HepG2 (cell line): ENCODE data around the gene FRMPD3. TPM values are rescaled to one million over a fixed set of nuclear protein-coding genes. Genes with fewer than 3 reads are reported as not detected.

Source experiments
- HMGA1 ChIP-seq: sonication (generic); formaldehyde crosslinking; conservative IDR thresholded peaks from 2 replicates; pipeline ENCODE4 v1.4.0; 2020; ENCODE audit warnings: missing genetic modification reagents
- MAZ ChIP-seq, 2 experiments: sonication (generic) in 1 of 2; formaldehyde crosslinking in 1 of 2; IDR thresholded peaks; 2 replicates each; pipeline versions ENCODE4 v1.5.0 to v1.6.1; 2012 to 2020; ENCODE audit warnings: low read depth in 2 of 2, mild to moderate bottlenecking in 2 of 2, borderline replicate concordance in 1 of 2, improper control_type of control experiment in 1 of 2, low read length in 1 of 2, missing genetic modification reagents in 1 of 2, moderate library complexity in 1 of 2
- MIER2 ChIP-seq: IDR thresholded peaks from 2 replicates; pipeline ENCODE4 v1.6.1; 2016; ENCODE audit warnings: missing biosample characterization, missing genetic modification reagents
- RBAK ChIP-seq: sonication (generic); formaldehyde crosslinking; IDR thresholded peaks from 2 replicates; pipeline ENCODE4 v1.5.1; 2020; ENCODE audit warnings: mild to moderate bottlenecking, missing genetic modification reagents
- SMAD3 ChIP-seq: sonication (generic); formaldehyde crosslinking; IDR thresholded peaks from 2 replicates; pipeline ENCODE4 v1.4.0; 2020; ENCODE audit warnings: missing genetic modification reagents
- SP4 ChIP-seq: sonication (generic); formaldehyde crosslinking; IDR thresholded peaks from 2 replicates; pipeline ENCODE4 v1.8.1; 2023; ENCODE audit warnings: mild to moderate bottlenecking, missing genetic modification reagents
- STAT5B ChIP-seq: sonication (generic); formaldehyde crosslinking; IDR thresholded peaks from 2 replicates; pipeline ENCODE4 v1.4.0; 2020; ENCODE audit warnings: missing genetic modification reagents
- ZC3H13 ChIP-seq: sonication (generic); formaldehyde crosslinking; IDR thresholded peaks from 2 replicates; pipeline ENCODE4 v1.8.1; 2023; ENCODE audit warnings: mild to moderate bottlenecking, missing genetic modification reagents, moderate library complexity
- ZNF251 ChIP-seq: sonication (generic); formaldehyde crosslinking; IDR thresholded peaks from 2 replicates; pipeline ENCODE4 v1.9.0; 2021; ENCODE audit warnings: mild to moderate bottlenecking, missing genetic modification reagents
- ZNF713 ChIP-seq: sonication (generic); formaldehyde crosslinking; IDR thresholded peaks from 2 replicates; pipeline ENCODE4 v1.4.0; 2020; ENCODE audit warnings: mild to moderate bottlenecking, missing genetic modification reagents
- ZNF784 ChIP-seq: sonication (generic); formaldehyde crosslinking; IDR thresholded peaks from 2 replicates; pipeline ENCODE4 v1.5.1; 2020; ENCODE audit warnings: missing genetic modification reagents, mild to moderate bottlenecking, borderline replicate concordance
- polyA plus RNA-seq, 8 experiments: library from polyadenylated mRNA; depleted of rRNA in 3 of 8; stranded (reverse) in 7 of 8; unstranded in 1 of 8; fragments of >200 nt; fragmentation: Illumina TruSeq in 4 of 8; extraction: Trizol in 4 of 8; gene quantifications; 2 replicates each; pipeline versions ENCODE4 v1.2.1 to v1.2.3, GENCODE V29; 2011 to 2016; ENCODE audit warnings: low read depth in 4 of 8, missing spikeins in 1 of 8, mixed read lengths in 1 of 8; ENCODE audit not compliant: insufficient read depth in 1 of 8
- total RNA-seq, 5 experiments: library from RNA; depleted of rRNA; stranded (reverse); fragments of >200 nt; fragmentation: Illumina TruSeq; extraction: Trizol; gene quantifications; 2 replicates each; pipeline ENCODE4 v1.2.3, GENCODE V29; 2016; ENCODE audit warnings: low read depth in 1 of 5
- TF ChIP-seq, protein P1 (sequence below): sonication (generic); formaldehyde crosslinking; IDR thresholded peaks from 2 replicates; pipeline ENCODE4 v1.4.0; 2020; ENCODE audit warnings: mild to moderate bottlenecking, missing genetic modification reagents
- TF ChIP-seq, protein P2 (sequence below): sonication (generic); formaldehyde crosslinking; IDR thresholded peaks from 2 replicates; pipeline ENCODE4 v1.5.1; 2020; ENCODE audit warnings: missing genetic modification reagents, mild to moderate bottlenecking, borderline replicate concordance
- TF ChIP-seq, protein P3 (sequence below): sonication (generic); formaldehyde crosslinking; IDR thresholded peaks from 2 replicates; pipeline ENCODE4 v1.5.1; 2020; ENCODE audit warnings: mild to moderate bottlenecking, missing genetic modification reagents

Gene FRMPD3
- total and polyA plus RNA-seq, 2 of the 13 experiments (the other 11 are each of a cell fraction or from before 2014, with no cell fraction given), result not detected

DNA sequence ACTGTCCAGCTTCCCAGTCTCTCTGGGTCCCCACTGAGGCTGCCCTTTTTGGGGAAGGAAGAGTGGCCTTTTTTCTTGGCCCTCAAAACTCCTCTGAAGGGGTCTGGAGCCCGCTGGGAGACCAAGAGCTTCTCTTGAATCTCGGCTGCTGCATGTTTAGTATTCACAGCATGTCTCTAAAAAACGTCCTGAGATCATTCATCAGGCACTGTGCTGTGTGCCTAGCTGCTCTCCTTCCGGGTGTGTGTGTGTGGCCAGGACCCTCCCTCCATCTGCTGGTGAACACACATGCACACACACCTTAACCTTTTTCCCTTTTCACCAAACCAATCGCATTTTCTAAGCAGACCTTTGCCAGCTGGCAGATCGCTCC, 841 bp upstream of the FRMPD3 start (continued):
- TF ChIP-seq, protein P1, sequence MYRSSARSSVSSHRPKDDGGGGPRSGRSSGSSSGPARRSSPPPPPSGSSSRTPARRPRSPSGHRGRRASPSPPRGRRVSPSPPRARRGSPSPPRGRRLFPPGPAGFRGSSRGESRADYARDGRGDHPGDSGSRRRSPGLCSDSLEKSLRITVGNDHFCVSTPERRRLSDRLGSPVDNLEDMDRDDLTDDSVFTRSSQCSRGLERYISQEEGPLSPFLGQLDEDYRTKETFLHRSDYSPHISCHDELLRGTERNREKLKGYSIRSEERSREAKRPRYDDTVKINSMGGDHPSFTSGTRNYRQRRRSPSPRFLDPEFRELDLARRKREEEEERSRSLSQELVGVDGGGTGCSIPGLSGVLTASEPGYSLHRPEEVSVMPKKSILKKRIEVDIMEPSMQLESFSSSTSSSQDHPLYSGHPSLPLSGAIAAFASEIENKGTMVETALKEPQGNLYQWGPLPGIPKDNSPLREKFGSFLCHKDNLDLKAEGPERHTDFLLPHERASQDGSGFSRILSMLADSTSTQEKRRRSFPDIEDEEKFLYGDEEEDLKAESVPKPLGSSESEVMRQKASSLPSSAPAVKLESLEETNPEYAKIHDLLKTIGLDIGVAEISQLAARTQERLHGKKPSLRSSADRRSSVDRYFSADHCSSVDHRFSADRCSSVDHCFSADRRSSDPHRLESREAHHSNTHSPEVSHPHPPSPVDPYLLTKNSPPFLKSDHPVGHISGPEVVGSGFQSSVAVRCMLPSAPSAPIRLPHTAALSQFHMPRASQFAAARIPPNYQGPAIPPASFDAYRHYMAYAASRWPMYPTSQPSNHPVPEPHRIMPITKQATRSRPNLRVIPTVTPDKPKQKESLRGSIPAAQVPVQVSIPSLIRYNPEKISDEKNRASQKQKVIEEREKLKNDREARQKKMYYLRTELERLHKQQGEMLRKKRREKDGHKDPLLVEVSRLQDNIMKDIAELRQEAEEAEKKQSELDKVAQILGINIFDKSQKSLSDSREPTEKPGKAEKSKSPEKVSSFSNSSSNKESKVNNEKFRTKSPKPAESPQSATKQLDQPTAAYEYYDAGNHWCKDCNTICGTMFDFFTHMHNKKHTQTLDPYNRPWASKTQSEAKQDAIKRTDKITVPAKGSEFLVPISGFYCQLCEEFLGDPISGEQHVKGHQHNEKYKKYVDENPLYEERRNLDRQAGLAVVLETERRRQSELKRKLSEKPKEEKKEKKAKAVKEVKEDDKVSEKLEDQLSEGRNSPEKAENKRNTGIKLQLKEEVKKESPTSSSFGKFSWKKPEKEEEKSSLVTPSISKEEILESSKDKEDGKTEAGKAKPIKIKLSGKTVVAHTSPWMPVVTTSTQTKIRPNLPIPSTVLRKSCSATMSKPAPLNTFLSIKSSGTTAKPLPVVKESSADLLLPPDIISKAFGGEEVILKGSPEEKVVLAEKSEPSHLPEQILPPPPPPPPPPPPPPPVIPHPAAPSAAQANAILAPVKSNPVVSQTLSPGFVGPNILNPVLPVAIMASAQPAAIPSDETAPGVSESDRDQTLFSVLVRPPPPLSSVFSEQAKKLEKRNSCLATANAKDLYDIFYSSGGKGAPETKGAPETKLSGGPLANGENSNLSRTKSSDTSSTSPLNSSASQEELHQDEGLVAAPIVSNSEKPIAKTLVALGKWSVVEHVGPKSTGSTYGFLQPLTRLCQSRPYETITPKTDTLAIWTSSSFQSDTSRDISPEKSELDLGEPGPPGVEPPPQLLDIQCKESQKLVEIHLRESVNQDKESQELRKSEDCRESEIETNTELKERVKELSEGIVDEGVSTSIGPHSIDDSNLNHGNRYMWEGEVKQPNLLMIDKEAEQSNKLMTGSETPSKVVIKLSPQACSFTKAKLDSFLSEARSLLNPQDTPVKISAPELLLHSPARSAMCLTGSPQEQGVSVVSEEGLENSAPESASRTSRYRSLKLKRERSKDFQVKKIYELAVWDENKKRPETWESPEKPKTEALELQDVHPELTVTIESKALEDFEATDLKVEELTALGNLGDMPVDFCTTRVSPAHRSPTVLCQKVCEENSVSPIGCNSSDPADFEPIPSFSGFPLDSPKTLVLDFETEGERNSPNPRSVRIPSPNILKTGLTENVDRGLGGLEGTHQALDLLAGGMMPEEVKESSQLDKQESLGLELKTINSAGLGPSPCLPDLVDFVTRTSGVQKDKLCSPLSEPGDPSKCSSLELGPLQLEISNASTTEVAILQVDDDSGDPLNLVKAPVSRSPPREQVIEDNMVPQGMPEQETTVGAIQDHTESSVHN (CRISPR knock-in tag), result no peak
- no peak for TF ChIP-seq SP4 (CRISPR knock-in tag)
- TF ChIP-seq ZNF251 (CRISPR knock-in tag), result no peak
- TF ChIP-seq, protein P2, sequence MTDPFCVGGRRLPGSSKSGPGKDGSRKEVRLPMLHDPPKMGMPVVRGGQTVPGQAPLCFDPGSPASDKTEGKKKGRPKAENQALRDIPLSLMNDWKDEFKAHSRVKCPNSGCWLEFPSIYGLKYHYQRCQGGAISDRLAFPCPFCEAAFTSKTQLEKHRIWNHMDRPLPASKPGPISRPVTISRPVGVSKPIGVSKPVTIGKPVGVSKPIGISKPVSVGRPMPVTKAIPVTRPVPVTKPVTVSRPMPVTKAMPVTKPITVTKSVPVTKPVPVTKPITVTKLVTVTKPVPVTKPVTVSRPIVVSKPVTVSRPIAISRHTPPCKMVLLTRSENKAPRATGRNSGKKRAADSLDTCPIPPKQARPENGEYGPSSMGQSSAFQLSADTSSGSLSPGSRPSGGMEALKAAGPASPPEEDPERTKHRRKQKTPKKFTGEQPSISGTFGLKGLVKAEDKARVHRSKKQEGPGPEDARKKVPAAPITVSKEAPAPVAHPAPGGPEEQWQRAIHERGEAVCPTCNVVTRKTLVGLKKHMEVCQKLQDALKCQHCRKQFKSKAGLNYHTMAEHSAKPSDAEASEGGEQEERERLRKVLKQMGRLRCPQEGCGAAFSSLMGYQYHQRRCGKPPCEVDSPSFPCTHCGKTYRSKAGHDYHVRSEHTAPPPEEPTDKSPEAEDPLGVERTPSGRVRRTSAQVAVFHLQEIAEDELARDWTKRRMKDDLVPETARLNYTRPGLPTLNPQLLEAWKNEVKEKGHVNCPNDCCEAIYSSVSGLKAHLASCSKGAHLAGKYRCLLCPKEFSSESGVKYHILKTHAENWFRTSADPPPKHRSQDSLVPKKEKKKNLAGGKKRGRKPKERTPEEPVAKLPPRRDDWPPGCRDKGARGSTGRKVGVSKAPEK, result no peak
- TF ChIP-seq MIER2 (CRISPR knock-in tag), result no peak
- no peak for TF ChIP-seq ZNF784 (CRISPR knock-in tag)
- no peak for TF ChIP-seq ZNF713 (CRISPR knock-in tag)
- TF ChIP-seq SMAD3 (CRISPR knock-in tag), result no peak
- TF ChIP-seq HMGA1 (CRISPR knock-in tag), result no peak
- TF ChIP-seq, protein P3, sequence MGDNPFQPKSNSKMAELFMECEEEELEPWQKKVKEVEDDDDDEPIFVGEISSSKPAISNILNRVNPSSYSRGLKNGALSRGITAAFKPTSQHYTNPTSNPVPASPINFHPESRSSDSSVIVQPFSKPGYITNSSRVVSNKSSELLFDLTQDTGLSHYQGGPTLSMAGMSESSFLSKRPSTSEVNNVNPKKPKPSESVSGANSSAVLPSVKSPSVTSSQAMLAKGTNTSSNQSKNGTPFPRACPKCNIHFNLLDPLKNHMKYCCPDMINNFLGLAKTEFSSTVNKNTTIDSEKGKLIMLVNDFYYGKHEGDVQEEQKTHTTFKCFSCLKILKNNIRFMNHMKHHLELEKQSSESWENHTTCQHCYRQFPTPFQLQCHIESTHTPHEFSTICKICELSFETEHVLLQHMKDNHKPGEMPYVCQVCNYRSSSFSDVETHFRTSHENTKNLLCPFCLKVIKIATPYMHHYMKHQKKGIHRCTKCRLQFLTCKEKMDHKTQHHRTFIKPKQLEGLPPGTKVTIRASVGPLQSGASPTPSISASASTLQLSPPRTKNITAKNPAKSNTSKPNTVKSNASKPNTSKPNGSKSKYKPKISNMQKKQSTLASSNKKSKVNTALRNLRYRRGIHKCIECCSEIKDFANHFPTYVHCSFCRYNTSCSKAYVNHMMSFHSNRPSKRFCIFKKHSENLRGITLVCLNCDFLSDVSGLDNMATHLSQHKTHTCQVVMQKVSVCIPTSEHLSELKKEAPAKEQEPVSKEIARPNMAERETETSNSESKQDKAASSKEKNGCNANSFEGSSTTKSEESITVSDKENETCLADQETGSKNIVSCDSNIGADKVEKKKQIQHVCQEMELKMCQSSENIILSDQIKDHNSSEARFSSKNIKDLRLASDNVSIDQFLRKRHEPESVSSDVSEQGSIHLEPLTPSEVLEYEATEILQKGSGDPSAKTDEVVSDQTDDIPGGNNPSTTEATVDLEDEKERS (CRISPR knock-in tag), result no peak
- no peak for TF ChIP-seq ZC3H13 (CRISPR knock-in tag)
- no peak for TF ChIP-seq MAZ (IDR thresholded peaks at IDR 0.05; ENCODE audit: borderline replicate concordance, low read depth, low read length)
- TF ChIP-seq MAZ (CRISPR knock-in tag; IDR thresholded peaks at IDR 0.05; ENCODE audit: low read depth), result no peak
- no peak for TF ChIP-seq RBAK (CRISPR knock-in tag)
- no peak for TF ChIP-seq STAT5B (CRISPR knock-in tag)
